ENCODE measurements around the gene WFIKKN2. TPM values are rescaled to one million over a fixed set of nuclear protein-coding genes. Genes with fewer than 3 reads are reported as not detected.
"Not testable (repeated sequence)": the region's sequence is repeated elsewhere in the genome, so short reads cannot be mapped to it uniquely, and the experiment has no call there.

WFIKKN2 gene
- total RNA-seq, 1 donor from 2014 or later = not detected

GRCh38 chr17:50868140-50868438, 32.7 kb downstream of the WFIKKN2 start:
- no peak for DNase-seq (ENCODE audit: extremely low read depth, low read depth, low spot score)

DNA sequence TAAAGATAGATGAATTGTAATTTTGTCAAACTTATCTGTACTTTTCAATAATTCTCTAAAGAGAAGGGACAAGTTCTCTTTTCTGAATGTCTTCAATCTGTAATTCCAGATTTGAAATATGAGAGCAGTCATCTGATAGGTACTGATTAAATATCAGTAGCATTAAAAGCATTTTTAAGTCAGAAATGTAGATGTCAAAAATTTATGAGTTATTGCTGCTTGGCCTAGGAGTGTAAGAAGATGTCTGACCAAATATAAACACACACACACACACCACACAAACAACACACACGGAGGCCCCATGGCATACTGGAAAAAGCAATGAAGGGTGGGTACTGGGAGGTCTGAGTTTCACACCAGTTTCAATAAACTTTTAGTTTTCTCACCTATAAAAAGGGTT, 33.2 kb downstream of the WFIKKN2 start:
- no peak for DNase-seq (ENCODE audit: extremely low read depth, low read depth, low spot score)

DNA sequence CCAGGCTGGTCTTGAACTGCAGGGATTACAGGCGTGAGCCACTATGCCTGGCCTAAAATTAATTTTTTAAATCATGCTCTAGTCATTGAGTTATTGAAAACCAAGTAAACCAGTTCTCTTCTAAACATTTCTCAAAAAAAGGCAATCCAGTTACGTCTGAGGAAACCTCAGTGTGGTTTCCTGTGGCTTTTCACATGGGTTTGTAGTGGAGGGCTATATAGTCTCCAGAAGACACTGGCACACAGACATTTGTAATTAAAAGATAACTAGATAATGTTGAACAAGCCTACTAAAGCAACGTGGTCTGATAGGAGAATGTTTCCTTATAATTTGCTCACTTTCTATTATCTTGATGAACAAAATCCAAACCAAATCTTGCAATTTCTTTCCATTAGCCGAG, 36.0 kb downstream of the WFIKKN2 start:
- DNase-seq (ENCODE audit: extremely low read depth, low read depth, low spot score) = no peak

GRCh38 chr17:50871898-50872297, 36.5 kb downstream of the WFIKKN2 start:
- DNase-seq (ENCODE audit: extremely low read depth, low read depth, low spot score) = no peak

- no peak for DNase-seq (ENCODE audit: extremely low read depth, low read depth, low spot score)
These were observed 37.5 kb downstream of the WFIKKN2 start for GRCh38 chr17:50872710-50873424.

- DNase-seq (ENCODE audit: extremely low read depth, low read depth, low spot score) = no peak
These were observed 39.7 kb downstream of the WFIKKN2 start for GRCh38 chr17:50875074-50875473.

DNA sequence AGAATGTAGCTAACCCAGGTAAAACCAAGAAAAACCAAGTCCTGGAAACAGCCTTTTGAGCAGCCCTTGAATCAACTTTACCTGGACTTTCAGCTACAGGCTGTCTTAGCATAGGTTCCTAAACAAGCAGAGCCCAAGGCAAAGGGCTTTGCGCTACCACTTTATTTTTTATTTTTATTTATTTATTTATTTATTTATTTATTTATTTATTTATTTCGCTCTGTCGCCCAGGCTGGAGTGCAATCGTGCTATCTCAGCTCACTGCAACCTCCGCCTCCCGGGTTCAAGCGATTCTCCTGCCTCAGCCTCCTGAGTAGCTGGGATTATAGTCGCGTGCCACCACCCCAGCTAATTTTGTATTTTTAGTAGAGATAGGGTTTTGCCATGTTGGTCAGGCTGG, 41.7 kb downstream of the WFIKKN2 start:
- not testable (repeated sequence) for DNase-seq (ENCODE audit: extremely low read depth, low read depth, low spot score)

GRCh38 chr17:50877838-50878237, 42.5 kb downstream of the WFIKKN2 start:
- no peak for DNase-seq (ENCODE audit: extremely low read depth, low read depth, low spot score)

- no peak for DNase-seq (ENCODE audit: extremely low read depth, low read depth, low spot score)
These were observed 43.7 kb downstream of the WFIKKN2 start for GRCh38 chr17:50879086-50879485.

GRCh38 chr17:50881182-50881581, 45.8 kb downstream of the WFIKKN2 start:
- no peak for DNase-seq (ENCODE audit: extremely low read depth, low read depth, low spot score)

- DNase-seq (ENCODE audit: extremely low read depth, low read depth, low spot score) = no peak
These were observed 47.5 kb downstream of the WFIKKN2 start for GRCh38 chr17:50882851-50883250.

DNA sequence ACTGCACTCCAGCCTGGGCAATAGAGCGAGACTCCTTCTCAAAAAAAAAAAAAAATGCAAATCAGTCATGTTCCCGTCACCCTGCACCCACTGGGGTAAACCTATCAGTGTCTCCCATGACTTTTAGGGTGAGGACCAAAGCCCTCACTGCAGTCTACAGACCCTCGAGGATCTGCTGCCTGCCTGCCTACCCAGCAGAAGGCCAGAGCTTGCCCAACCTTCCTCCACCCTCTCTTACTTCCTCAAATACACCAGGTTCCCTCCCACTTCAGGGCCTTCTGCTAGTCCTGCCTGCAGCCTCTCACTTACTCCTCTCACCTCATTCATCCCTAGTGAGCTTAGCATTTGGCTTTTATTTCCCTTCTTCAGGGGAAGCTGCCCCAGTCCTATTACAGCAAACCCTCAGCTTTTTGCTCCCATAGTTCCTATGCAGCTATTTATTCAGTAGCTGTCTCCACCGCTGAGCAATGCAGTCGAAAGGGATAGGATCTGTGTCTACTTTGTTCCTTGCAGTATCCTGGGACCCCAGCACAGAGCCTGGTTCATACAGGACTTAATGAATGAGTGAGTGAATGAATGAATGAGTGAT, 48.6 kb downstream of the WFIKKN2 start:
- DNase-seq (ENCODE audit: extremely low read depth, low read depth, low spot score) = no peak

DNA sequence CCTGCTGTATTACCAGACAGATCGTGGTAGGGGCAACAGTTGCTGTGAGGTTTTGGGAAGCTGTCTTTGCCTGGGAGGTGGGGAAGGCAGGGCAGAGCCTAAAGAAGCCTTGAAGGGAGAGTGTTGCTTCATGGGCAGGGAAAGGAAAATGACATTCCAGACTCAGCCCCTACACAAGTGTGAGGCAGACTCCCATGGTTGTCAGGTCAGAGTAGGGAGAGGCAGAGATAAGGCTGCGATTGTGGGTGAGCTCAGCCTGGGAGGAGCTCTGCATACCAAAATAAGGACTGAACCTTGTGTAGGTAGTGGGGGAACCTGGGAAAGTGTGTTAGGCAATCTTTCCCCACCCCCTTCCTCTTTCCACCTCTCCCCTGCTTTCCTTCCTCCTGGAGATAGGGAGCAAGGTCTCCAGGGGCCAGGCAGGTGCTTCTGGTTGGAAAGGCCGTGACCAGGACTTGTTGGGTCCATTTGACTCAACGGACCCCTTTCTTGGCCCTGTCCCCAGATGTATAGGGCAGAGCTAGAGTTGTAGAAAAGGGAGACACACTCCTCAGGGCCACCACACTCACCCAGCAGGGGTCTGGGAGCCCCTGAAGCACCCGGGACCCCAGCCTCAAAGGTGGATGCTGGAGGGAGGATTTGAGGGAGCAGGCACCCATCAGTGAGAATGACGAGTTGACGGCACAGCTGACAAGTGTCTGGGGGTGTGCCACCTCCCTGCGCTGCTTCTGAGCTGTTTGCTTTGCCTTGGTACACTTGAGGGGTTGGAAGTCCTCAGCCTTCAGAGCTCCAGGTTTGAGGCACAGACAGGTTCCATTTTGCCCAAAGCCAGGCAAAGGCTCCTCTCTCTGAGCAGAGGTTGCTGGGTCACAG, 49.3 kb downstream of the WFIKKN2 start:
- DNase-seq (ENCODE audit: extremely low read depth, low read depth, low spot score) = no peak

DNA sequence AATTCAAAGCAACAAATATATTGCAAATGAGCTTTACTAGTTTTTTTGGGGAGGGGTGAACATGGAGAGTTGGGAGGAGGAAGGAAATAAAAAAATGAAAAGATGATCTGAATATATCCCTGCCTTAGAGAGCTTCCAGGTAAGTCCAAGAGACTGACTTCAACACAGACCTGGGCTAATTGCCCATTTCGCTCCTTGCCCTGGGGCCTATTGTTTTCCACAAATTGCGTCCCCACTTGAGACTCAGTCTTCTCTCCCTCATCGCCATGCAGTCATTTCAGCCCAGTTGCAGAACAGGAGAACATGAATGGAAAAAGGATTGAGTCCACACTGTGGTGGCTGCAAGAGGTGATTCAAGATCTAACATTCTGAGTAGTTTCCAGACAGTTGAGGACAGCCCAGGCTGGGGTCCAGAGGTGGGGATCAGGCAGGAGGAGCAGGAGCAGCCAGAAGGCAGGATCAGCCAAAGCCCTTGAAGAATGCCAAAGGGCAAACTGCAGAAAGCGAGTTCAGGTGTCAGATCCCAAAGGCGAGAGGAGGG, 52.4 kb downstream of the WFIKKN2 start:
- DNase-seq (ENCODE audit: extremely low read depth, low read depth, low spot score) = no peak

GRCh38 chr17:50889528-50890118, 54.2 kb downstream of the WFIKKN2 start:
- no peak for DNase-seq (ENCODE audit: extremely low read depth, low read depth, low spot score)

DNA sequence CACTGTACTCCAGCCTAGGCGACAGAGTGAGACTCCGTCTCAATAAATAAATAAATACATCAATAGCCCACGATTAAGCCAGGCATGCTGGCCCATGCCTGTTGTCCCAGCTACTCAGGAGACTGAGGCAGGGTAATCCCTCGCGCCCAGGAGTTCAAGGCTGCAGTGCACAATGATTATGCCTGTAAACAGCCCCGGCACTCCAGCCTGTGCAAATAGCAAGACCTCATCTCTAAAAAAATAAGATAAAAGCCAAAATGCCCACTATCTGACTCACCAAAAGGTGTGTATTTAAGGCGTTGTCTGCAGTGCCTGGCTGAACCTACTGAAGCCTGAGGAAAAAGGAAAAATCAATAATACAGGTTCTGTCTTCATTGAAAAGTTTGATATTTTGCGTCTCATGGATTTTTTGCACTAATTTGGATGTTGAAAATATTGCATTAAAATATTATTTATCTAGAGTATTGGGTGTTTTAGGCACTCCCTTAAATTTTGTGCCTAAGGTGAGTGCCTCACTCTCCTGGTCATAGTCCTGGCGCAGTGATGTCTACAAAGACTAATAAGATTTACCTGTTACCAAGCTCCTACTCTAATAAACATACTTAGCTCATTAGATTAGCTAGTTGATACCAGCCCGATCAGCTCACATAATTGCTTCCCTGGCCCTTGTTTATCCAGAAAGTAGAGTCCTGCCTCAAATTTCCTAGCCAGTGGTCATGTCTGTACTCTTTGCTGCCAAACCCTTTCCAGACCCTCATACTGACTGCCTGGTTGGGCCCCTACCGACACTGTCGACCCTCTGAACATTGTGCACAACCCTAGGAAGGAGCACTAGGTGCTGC, 55.5 kb downstream of the WFIKKN2 start:
- DNase-seq (ENCODE audit: extremely low read depth, low read depth, low spot score) = no peak

DNA sequence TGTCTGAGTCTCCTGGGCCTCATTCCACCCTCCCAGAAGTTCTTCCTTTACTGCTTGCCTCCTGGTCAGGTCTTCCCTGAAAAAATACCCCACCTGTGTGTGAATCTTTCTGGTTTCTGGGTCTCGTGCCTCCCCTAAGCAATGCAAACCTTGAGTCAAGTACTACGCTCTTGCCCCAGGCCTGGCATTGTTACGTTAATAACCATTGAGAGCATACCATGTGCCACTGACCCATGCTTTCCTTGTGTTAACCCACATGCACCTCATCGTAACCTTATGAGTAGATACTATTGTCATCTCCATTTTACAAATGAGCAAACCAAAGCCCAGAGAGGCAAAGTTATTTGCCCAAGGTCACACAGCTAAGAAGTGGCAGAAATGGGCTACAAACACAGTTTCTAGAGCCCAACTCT, 56.2 kb downstream of the WFIKKN2 start:
- DNase-seq (ENCODE audit: extremely low read depth, low read depth, low spot score) = no peak
